HepG2 (cell line): ENCODE measurements around the gene CYB5R3. TPM values are rescaled to one million over a fixed set of nuclear protein-coding genes. Genes with fewer than 3 reads are reported as not detected.
A peak's percentile ranks its signal among the peaks of the same experiment; 100 is the strongest.

Source experiments
- BCL6 ChIP-seq: IDR thresholded peaks from 2 replicates; pipeline ENCODE4 v1.6.1; 2016; ENCODE audit warnings: missing genetic modification reagents, missing compliant biosample characterization
- CCAR2 ChIP-seq: fragments of 200-400 bp; formaldehyde crosslinking; optimal IDR thresholded peaks from 2 replicates; pipeline ENCODE3; 2018; ENCODE audit warnings: low read depth, mild to moderate bottlenecking, low read length, moderate library complexity
- IKZF4 ChIP-seq: sonication (generic); formaldehyde crosslinking; IDR thresholded peaks from 2 replicates; pipeline ENCODE4 v1.5.1; 2020; ENCODE audit warnings: borderline replicate concordance, mild to moderate bottlenecking, low read depth, missing genetic modification reagents; ENCODE audit errors: not compliant biosample characterization
- NR2F6 ChIP-seq, 2 experiments: IDR thresholded peaks; 2 replicates each; pipeline ENCODE4 v1.6.1; 2016; ENCODE audit warnings: antibody characterized with exemption in 1 of 2, mild to moderate bottlenecking in 1 of 2
- PRDM10 ChIP-seq: sonication (generic); formaldehyde crosslinking; IDR thresholded peaks from 2 replicates; pipeline ENCODE4 v1.4.0; 2020; ENCODE audit warnings: low read depth, missing genetic modification reagents
- ZBTB3 ChIP-seq: sonication (generic); formaldehyde crosslinking; IDR thresholded peaks from 2 replicates; pipeline ENCODE4 v1.4.0; 2020; ENCODE audit warnings: low read depth, mild to moderate bottlenecking, moderate library complexity, missing genetic modification reagents, borderline replicate concordance
- ZNF18 ChIP-seq: sonication (generic); formaldehyde crosslinking; IDR thresholded peaks from 2 replicates; pipeline ENCODE4 v1.8.0; 2022; ENCODE audit warnings: mild to moderate bottlenecking, missing genetic modification reagents; ENCODE audit not compliant: insufficient replicate concordance
- ZNF501 ChIP-seq: sonication (generic); formaldehyde crosslinking; IDR thresholded peaks from 2 replicates; pipeline ENCODE4 v1.5.1; 2020; ENCODE audit warnings: mild to moderate bottlenecking, moderate library complexity, missing genetic modification reagents
- ZNF616 ChIP-seq: sonication (generic); formaldehyde crosslinking; IDR thresholded peaks from 2 replicates; pipeline ENCODE4 v1.5.0; 2020; ENCODE audit warnings: low read depth, mild to moderate bottlenecking, missing genetic modification reagents
- polyA plus RNA-seq, 8 experiments: library from polyadenylated mRNA; depleted of rRNA in 3 of 8; stranded (reverse) in 7 of 8; unstranded in 1 of 8; fragments of >200 nt; fragmentation: Illumina TruSeq in 4 of 8; extraction: Trizol in 4 of 8; gene quantifications; 2 replicates each; pipeline versions ENCODE4 v1.2.1 to v1.2.3, GENCODE V29; 2011 to 2016; ENCODE audit warnings: low read depth in 4 of 8, missing spikeins in 1 of 8, mixed read lengths in 1 of 8; ENCODE audit not compliant: insufficient read depth in 1 of 8
- total RNA-seq, 5 experiments: library from RNA; depleted of rRNA; stranded (reverse); fragments of >200 nt; fragmentation: Illumina TruSeq; extraction: Trizol; gene quantifications; 2 replicates each; pipeline ENCODE4 v1.2.3, GENCODE V29; 2016; ENCODE audit warnings: low read depth in 1 of 5
- TF ChIP-seq, protein P1 (sequence below): sonication (generic); formaldehyde crosslinking; conservative IDR thresholded peaks from 2 replicates; pipeline ENCODE4 v1.4.0; 2020; ENCODE audit warnings: mild to moderate bottlenecking, missing genetic modification reagents, moderate library complexity
- TF ChIP-seq, protein P2 (sequence below): sonication (generic); formaldehyde crosslinking; IDR thresholded peaks from 2 replicates; pipeline ENCODE4 v1.4.0; 2020; ENCODE audit warnings: low read depth, mild to moderate bottlenecking, missing genetic modification reagents
- TF ChIP-seq, protein P3 (sequence below): sonication (generic); formaldehyde crosslinking; IDR thresholded peaks from 2 replicates; pipeline ENCODE4 v1.4.0; 2020; ENCODE audit warnings: missing genetic modification reagents

CYB5R3 gene
- total and polyA plus RNA-seq, 2 of the 13 experiments (the other 11 are each of a cell fraction or from before 2014, with no cell fraction given): 32.4 to 305 TPM

DNA sequence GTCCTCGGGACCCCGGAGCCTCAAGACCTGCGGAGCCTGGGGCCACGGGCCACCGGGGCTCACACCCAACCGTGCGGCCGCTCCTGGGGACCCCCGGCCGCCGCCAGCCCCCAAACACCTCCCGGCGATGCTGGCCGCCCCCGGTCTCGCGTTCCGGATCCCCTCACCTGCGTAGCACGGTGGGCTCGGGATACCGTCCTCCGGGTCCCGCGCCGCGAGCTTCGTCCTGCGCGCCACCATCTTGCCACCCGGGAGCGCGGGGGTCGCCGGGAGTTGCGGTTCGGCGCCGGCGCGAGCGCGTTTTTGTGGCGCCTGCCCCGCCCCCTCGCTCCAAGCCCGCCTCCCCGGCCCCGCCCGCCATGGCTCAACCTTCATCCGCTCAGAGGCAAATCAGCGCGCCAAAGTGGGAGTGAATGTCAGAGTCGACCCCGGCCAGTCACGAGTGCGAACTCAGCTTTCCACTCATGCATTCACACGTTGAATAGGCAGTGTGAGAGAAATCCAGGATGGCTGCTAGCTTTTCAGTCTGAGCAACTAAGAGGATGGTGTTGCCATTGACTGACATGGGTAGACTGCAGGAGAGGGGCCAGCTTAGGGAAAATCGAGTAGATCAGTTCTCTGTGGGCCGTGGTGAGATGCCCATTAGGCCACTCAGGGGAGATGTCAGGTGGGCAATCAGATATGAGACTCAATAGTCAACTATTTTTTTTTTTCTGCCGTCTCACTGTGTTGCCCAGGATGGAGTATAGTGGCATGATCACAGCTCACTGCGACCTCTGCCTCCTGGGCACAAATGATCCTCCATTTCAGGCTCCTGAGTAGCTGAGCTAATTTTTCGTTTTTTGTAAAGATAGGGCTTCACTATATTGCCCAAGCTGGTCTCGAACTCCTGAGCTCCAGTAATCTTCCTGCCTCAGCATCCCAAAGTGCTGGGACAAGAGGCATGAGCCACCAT, 67.2 kb downstream of the CYB5R3 start (continued):
- TF ChIP-seq PRDM10: no peak
- no peak for TF ChIP-seq IKZF4 (CRISPR knock-in tag)
- TF ChIP-seq, protein P1, sequence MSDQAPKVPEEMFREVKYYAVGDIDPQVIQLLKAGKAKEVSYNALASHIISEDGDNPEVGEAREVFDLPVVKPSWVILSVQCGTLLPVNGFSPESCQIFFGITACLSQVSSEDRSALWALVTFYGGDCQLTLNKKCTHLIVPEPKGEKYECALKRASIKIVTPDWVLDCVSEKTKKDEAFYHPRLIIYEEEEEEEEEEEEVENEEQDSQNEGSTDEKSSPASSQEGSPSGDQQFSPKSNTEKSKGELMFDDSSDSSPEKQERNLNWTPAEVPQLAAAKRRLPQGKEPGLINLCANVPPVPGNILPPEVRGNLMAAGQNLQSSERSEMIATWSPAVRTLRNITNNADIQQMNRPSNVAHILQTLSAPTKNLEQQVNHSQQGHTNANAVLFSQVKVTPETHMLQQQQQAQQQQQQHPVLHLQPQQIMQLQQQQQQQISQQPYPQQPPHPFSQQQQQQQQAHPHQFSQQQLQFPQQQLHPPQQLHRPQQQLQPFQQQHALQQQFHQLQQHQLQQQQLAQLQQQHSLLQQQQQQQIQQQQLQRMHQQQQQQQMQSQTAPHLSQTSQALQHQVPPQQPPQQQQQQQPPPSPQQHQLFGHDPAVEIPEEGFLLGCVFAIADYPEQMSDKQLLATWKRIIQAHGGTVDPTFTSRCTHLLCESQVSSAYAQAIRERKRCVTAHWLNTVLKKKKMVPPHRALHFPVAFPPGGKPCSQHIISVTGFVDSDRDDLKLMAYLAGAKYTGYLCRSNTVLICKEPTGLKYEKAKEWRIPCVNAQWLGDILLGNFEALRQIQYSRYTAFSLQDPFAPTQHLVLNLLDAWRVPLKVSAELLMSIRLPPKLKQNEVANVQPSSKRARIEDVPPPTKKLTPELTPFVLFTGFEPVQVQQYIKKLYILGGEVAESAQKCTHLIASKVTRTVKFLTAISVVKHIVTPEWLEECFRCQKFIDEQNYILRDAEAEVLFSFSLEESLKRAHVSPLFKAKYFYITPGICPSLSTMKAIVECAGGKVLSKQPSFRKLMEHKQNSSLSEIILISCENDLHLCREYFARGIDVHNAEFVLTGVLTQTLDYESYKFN (CRISPR knock-in tag): no peak
- no peak for TF ChIP-seq ZNF616 (CRISPR knock-in tag)
- TF ChIP-seq CCAR2: no peak
- TF ChIP-seq NR2F6 (IDR thresholded peaks at IDR 0.05): no peak
- TF ChIP-seq NR2F6 (CRISPR knock-in tag; IDR thresholded peaks at IDR 0.05): no peak
- 0 out of 2 replicates have a peak, but pooled peaks have one; percentile 25 for TF ChIP-seq ZNF501 (CRISPR knock-in tag)
- no peak for TF ChIP-seq ZBTB3 (CRISPR knock-in tag)
- TF ChIP-seq BCL6 (CRISPR knock-in tag): no peak
- TF ChIP-seq ZNF18 (CRISPR knock-in tag): no peak
- TF ChIP-seq, protein P2, sequence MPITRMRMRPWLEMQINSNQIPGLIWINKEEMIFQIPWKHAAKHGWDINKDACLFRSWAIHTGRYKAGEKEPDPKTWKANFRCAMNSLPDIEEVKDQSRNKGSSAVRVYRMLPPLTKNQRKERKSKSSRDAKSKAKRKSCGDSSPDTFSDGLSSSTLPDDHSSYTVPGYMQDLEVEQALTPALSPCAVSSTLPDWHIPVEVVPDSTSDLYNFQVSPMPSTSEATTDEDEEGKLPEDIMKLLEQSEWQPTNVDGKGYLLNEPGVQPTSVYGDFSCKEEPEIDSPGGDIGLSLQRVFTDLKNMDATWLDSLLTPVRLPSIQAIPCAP (CRISPR knock-in tag): no peak
- TF ChIP-seq, protein P3, sequence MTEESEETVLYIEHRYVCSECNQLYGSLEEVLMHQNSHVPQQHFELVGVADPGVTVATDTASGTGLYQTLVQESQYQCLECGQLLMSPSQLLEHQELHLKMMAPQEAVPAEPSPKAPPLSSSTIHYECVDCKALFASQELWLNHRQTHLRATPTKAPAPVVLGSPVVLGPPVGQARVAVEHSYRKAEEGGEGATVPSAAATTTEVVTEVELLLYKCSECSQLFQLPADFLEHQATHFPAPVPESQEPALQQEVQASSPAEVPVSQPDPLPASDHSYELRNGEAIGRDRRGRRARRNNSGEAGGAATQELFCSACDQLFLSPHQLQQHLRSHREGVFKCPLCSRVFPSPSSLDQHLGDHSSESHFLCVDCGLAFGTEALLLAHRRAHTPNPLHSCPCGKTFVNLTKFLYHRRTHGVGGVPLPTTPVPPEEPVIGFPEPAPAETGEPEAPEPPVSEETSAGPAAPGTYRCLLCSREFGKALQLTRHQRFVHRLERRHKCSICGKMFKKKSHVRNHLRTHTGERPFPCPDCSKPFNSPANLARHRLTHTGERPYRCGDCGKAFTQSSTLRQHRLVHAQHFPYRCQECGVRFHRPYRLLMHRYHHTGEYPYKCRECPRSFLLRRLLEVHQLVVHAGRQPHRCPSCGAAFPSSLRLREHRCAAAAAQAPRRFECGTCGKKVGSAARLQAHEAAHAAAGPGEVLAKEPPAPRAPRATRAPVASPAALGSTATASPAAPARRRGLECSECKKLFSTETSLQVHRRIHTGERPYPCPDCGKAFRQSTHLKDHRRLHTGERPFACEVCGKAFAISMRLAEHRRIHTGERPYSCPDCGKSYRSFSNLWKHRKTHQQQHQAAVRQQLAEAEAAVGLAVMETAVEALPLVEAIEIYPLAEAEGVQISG (CRISPR knock-in tag): peak; percentile 68
